Measurements from ENCODE around the gene MYL12B.

Gene MYL12B

DNA sequence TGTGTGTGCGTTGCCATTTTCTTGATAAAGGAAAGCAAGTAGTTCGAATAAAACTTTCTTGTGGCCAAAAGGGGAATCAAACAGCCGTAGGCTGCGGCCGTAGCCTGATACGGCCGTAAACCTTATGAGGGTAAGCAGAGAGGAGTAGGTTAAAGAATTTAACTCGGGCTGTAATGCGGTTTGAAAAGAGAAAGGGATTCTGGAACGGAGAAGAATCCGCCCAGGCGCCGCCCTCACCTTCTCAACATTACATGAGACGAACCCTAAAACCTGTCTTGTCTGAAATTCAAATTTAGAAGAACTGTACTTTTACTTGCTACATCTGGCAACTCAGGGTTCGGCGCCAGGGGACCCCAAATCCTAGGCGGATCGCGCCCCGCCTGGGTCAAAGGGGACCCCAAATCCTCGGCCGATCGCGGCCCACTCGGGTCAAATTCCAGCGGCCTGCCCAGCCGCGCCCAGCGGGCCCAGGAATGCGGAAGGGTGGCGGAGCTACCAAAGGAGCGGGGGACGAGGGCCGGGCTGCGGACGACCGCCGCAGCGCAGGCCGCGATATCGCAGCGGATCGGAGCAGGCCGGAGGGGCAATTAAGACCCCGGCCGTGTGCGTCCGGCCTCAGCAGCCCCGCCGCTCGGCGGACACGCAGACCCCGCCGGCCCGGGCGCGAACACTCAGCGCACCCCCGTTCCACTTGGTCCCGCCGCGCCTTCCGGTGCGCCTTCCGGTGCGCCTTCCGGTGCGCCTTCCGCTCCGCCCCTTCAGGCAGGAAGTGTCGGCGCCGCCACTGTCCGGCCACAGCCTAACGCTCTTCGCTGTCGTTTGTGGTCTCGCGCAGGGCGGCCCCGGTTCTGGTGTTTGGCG lies at the start of gene MYL12B:
Gene MYL12B, plus strand, starts transcription at position 761 of the 861 bp plus-strand sequence. CDS start 10,766 bp downstream, outside the sequence.
- TF ChIP-seq, protein P1, sequence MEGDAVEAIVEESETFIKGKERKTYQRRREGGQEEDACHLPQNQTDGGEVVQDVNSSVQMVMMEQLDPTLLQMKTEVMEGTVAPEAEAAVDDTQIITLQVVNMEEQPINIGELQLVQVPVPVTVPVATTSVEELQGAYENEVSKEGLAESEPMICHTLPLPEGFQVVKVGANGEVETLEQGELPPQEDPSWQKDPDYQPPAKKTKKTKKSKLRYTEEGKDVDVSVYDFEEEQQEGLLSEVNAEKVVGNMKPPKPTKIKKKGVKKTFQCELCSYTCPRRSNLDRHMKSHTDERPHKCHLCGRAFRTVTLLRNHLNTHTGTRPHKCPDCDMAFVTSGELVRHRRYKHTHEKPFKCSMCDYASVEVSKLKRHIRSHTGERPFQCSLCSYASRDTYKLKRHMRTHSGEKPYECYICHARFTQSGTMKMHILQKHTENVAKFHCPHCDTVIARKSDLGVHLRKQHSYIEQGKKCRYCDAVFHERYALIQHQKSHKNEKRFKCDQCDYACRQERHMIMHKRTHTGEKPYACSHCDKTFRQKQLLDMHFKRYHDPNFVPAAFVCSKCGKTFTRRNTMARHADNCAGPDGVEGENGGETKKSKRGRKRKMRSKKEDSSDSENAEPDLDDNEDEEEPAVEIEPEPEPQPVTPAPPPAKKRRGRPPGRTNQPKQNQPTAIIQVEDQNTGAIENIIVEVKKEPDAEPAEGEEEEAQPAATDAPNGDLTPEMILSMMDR (conservative IDR thresholded peaks at IDR 0.05; ENCODE audit: low read depth) = no peak
- H3K27ac ChIP-seq = peak within 1 kb of the TSS; percentile 95
- POLR2A ChIA-PET (ENCODE audit: low non-redundant PET) = interaction anchor here (0.6 to 1.2 kb wide), 3 partner anchors 11 to 333 kb away, joined by 3 to 4 read pairs (median 3); no protein-coding TSS in a partner anchor
- CTCF ChIA-PET = no interaction called here
- DNase-seq (ENCODE audit: low spot score) = peak; percentile 78

DNA sequence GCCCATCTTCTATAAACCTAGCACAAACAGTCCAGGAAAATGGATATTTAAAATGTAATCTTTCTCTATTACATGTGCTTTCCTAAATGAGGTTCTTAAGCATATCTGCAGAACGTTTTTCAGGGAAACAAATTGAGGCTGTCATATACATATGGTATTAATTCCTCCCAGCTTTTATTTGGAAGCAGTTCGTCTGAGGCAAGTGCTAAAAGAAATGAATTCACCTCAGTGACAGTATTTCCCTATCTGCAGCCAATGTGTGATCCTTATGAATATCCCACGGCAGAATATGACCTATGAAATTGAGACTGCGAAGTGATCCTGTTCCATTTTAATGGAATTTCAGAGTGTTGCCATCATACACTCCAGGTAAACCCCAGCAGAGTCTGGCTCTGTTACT lies 49.3 kb upstream of the MYL12B start:
- POLR2A ChIA-PET (ENCODE audit: low non-redundant PET) = no interaction called here
- no peak for DNase-seq (ENCODE audit: low spot score)
- CTCF ChIA-PET = no interaction called here
- TF ChIP-seq, protein P1 (conservative IDR thresholded peaks at IDR 0.05; ENCODE audit: low read depth) = no peak
- H3K27ac ChIP-seq = no peak overlapping the region

DNA sequence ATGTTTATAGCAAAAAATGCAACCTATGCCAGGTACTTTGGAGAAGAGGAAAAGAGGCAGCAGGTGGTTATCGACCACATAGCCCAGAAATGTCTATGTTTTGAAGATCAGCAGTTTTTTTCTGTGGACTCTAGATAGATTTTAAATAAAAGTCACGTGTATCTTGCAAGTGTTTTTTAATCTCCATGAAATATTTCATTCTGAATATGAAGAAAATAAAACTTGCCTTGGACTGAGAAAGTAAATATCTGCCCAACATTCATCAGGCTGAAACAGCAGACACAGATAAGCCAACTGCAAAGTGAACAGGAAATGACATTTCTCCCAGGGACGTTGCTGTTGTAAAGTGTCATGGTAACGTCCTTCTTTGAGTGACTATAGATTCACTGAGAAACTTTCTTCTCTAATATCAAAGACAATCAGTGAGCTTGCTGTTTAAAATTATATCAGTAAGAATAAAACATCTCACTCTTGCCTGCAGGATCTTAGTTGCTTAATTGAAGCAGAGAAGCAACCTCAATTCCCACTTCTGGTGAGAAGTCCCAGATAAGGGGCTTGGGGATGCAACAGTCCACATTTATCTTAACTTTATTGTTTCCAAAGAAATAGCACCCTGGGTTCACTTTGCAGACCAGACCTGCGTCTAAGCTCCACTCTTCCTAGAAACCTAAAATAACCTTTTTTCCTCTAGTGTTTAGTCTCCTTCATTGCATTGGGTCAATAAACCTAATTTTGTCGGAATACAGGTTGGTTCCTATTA lies 48.5 kb upstream of the MYL12B start:
- ChIA-PET POLR2A (ENCODE audit: low non-redundant PET) (no interaction called here), CTCF (no interaction called here)
- no peak overlapping the region for H3K27ac ChIP-seq
- no peak for DNase-seq (ENCODE audit: low spot score)
- TF ChIP-seq, protein P1 (conservative IDR thresholded peaks at IDR 0.05; ENCODE audit: low read depth) = no peak

DNA sequence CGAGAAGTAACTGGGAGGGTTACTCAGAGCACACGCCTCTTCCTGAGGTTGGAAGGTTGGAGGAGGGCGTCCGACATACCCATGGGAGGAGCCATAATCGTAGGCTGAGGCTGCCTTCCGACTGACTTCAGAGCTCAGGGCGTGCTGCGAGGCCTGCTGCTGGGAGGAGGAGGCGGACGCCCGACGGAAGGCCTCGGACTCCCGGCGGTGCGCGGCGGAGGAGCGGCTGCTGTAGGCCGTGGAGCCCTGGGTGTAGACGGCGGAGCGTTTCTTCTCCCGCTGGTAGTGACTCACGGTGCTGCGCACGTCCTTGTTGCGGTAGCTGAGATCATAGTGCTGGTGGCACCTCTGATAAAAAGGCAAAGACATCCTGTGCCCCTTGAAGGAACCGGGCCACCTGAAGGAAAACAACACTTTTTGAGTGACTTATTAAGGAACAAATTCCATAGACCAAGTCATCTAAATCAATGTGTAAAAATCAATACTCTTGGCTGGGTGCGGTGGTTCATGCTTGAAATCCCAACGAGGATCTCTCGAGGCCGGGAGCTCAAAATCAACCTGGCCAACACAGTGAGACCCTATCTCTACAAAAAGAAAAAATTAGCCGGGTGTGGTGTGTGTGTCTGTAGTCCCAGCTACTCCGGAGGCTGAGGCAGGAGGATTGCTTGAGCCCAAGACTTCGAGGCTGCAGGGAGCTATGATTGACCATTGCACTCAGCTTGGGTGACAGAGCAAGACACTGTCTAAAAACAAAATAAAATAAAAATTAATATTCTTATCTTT lies 46.9 kb upstream of the MYL12B start:
- POLR2A ChIA-PET (ENCODE audit: low non-redundant PET) = no interaction called here
- DNase-seq (ENCODE audit: low spot score) = no peak
- TF ChIP-seq, protein P1 (conservative IDR thresholded peaks at IDR 0.05; ENCODE audit: low read depth) = no peak
- no peak overlapping the region for H3K27ac ChIP-seq
- CTCF ChIA-PET = interaction anchor here (0.8 kb wide), 1 partner anchor 409 kb away, joined by 3 read pairs; no protein-coding TSS in a partner anchor

DNA sequence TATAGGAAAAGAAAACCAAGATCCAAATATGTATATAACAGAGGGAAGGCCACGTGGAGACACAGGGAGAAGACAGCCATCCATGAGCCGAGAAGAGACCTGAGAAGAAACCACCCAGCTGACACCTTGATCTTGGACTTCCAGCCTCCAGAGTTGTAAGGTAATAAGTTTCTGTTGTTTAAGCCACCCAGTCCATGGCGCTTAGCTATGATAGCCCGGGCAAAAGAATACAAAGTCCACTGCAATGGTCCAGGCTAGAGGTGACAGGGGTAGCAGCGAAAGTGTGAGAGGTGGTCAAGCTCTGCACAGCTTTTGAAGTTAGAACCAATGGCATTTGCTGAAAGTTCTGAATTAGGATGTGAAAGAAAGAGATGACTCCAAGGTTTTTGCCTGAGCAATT lies 44.9 kb upstream of the MYL12B start:
- H3K27ac ChIP-seq = no peak overlapping the region
- TF ChIP-seq, protein P1 (conservative IDR thresholded peaks at IDR 0.05; ENCODE audit: low read depth) = no peak
- CTCF ChIA-PET = interaction anchor here (0.5 to 0.6 kb wide), 2 partner anchors 93 to 144 kb away, joined by 3 read pairs; no protein-coding TSS in a partner anchor
- DNase-seq (ENCODE audit: low spot score) = no peak
- POLR2A ChIA-PET (ENCODE audit: low non-redundant PET) = no interaction called here

Measured in RWPE1 (cell line).